22Rv1 (cell line): ENCODE data around the gene FMR1.

Source experiments
- CTCF ChIP-seq: fragments of 450-650 bp; IDR thresholded peaks from 2 replicates; pipeline ENCODE4 v1.5.1; 2017; ENCODE audit warnings: mild to moderate bottlenecking
- ZFX ChIP-seq: fragments of 450-650 bp; IDR thresholded peaks from 2 replicates; pipeline ENCODE4 v1.6.1; 2017; ENCODE audit warnings: antibody characterized with exemption, borderline replicate concordance

- TF ChIP-seq CTCF (no peak), ZFX (no peak)
Measured at GRCh38 chrX:147914591-147914990, 2.9 kb downstream of the FMR1 start.
